NCI-H526 (cell line): ENCODE results near the gene CRISPLD2.

Source experiments
- DNase-seq, 2 experiments: peaks; one replicate each; lab custom pipeline; 2025; lab: John Stamatoyannopoulos, UW

Gene CRISPLD2

DNA sequence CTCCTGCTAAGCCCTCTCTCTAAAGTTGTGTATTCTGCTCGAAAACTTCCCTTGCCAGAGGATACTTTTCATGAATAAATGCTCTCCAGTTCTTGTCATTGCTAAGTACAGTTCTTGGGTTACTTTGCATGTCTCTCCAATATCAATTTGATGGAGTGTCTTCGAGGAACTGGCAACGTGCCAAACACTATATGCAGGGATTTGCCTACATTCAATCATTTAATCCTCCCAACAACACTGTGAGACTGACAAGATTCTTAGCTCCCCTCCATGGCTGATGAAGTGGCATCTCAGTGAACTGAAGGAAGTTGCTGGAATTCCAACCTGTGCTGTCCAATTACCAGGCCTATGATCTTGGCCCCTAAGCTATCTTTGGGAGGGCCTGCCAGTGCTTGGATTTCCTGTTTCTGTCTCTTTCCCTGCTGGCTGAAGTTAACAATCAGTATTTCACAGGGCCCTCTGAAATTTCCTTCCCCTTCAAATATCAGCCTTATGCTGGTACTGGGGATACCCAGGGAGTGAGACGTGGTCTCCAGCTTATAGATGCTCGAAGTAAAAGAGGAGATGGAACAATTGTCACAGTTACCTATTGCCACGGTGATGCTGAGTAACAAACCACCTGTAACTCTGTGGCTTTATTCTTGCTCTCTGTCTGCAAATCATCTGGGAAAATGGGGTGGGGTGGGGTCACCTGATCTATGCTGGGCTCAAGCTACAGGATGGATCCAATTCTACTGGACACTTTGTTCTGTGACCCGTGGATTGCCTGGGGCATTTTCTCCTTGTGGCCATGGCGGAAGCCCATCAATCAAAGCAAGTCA, 19.4 kb upstream of the CRISPLD2 start:
- peak; percentile 6 to 21 for DNase-seq

DNA sequence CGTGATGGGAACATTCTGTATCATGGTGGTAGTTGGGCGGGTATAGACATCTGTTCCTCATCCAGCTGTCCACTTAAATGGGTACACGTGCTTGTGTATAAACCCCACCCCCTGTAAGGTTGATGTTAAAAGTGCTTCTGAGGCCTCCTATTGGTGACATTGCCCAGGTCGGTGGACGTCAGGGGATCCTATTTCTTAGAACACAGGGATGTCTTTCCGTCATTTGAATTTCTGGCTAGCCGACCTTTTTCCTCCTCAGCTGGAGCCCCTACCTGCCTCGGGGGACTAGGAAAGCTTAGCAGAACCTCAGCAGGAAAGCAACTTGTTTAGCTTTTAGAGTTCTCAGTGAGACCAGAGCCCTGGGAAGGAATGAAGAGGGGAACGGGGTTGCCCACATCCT, 16.6 kb upstream of the CRISPLD2 start:
- DNase-seq: no peak

- no peak for DNase-seq
These were observed 15.5 kb upstream of the CRISPLD2 start for GRCh38 chr16:84804326-84804725.

GRCh38 chr16:84806256-84806889, 13.4 kb upstream of the CRISPLD2 start:
- no peak for DNase-seq

- DNase-seq: no peak
These were observed 12.9 kb upstream of the CRISPLD2 start for GRCh38 chr16:84806890-84807258.

DNA sequence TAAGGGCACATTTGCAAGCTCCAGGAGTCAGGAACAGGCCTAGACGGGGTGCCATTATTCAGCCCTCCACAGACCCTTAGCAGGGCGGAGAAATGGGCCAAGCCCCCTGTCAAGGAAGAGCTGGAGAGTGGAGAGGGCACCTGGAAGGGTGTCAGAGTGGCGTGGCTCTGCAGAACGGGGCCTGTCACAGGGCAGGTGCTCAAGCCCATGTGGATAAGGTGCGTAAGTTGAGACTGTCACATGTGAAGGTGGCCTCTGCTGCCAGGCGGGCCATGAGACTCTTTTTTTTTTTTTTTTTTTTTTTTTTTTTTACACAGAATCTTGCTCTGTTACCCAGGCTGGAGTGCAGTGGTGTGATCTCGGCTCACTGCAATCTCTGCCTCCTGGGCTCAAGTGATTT, 12.0 kb upstream of the CRISPLD2 start:
- no peak for DNase-seq

DNA sequence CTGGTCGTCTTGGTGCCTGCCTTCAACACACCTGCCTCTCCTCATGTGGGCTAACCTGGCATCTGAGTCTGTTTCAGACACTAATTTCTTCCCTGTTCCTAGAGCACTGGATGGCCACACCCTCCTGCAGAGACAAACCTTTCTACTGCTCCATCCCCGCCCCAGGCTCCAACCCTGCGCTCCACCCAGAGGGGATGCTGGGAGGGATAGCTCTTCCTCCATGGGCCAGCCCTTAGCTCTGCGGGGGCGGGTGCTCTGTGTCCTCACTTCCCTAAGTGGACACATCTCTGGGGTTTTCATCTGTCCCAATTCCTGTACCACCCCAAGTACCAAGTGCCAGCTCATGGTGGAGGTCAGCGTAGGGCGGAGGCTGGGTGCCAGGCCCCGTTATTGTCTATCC, 11.0 kb upstream of the CRISPLD2 start:
- DNase-seq: no peak

DNA sequence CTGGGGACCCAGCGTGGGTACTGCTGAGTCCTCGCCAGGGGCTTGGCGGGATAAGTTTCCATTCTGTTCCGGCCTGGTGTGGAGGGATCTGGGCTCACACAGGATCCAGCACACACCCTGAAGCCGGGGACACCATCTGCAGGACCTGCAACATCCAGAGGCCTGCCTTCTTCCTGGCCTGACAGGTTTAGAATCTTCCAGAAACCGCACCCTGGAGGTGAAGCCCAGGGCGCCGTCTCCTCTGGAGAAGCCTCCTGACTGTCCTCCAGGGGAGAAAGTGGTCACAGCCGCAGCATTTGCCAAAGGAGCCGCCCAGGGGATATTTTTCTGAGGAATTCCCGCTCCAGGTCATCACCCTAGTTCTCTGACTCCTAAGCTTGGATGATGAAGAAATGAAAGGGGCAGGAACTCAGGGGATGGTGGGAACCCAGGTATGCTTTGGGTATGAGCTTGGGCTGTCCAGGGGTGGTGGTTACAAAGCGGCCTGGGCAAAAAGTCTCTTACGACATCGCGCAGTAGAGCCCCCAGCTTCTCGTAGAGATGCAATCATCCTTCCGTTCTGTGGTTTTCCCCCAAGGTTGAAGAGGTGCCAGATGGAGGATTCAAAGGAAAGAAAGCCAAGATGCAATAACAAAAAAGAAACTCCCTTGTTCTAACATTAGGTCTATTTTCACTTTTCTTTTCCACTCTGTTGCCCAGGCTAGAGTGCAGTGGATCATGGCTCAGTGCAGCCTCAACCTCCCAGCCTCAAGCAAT, 9.1 kb upstream of the CRISPLD2 start:
- DNase-seq: no peak

DNA sequence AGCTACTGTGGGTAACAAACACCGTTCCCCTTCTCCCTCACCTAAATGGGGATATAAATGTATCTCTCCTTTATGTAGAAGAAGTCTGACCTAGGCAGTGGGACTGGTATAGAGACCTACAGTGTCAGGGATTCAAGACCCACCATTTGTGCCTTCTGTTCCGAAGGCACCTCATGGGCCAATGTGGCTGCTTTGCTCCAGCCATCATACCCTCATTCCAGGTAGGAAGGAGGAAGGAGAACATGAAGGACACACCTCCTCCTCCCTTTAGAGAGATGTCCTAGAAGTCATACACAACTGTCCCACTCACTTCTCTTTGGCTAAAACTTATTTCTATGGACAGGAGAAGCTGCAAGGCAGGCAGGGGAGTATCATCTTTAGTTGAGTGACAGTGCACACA, 8.3 kb upstream of the CRISPLD2 start:
- no peak for DNase-seq

DNA sequence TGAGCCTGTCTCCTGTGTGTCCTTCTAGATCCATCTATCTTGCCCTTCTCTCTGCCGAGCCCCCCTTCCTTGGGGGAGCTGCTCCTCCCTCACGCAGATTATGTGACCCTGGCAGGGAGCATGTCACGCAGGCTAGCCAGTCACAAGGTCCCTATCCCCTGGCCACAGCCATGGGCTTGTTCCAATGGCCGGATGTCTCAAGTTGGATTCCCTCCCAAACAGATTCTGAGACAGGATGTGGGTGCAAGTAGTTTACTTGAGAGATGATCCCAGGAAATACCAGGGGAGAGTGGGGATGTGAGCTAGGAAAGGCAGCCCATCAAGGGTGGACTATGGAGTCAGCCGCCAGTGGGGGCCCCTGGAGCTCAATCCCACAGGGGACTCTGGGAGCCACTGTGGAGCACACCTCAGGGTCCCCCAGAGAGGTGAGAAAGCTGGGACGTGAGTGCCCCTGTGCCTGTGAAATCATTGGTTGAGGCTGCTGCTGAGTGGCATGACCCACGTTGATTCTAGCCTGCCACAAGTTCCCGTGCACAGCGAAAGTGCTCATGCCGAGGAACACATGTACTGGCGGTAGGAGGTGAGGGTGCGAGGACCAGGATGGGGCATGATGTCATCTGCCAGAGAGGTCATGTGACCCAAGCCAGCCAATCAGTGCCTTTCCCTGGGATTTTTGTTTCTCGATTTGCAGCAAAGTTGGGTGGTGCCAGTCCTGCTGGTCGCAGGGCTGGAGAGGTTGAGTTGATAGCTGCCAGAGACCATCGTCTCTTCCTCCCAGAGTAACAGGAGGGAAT, 6.4 kb upstream of the CRISPLD2 start:
- no peak for DNase-seq

GRCh38 chr16:84815462-84815861, 4.3 kb upstream of the CRISPLD2 start:
- no peak for DNase-seq

DNA sequence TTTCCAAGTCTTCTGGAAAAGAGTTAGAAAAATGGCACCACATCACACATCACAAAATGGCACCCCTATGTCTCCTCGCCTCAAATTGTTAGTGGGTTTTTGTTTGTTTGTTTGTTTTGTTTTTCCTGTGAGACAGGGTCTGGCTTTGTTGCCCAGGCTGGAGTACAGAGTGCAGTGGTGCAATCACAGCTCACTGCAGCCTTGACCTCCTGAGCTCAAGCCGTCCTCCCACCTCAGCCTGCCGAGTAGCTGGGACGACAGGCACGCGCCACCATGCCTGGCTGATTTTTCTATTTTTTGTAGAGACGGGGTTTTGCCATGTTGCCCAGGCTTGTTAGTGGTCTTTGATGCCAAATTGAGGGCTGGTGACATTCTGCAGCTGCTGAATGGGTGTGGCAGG, 3.8 kb upstream of the CRISPLD2 start:
- no peak for DNase-seq

DNA sequence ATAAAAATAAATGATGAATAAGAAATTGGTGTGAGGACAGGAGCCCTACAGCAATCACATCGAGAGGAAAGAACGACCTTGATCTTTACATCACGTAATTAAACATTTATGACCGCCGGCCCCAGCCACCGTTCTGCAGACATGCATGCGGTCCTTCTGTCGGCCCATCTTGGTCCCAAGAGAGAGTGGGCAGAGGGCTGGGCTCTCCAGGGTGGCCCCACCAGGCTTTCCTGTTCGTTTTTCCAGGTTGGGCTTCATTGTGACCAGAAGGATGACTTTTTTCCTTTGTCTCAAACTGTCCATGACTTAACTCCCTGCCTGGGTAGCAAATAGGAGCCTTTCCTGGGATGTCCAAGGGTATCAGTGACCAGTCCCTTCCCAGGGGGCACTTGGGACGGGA, 3.3 kb upstream of the CRISPLD2 start:
- DNase-seq: no peak

- no peak for DNase-seq
These were observed 2.6 kb upstream of the CRISPLD2 start for GRCh38 chr16:84817206-84817605.

- no peak for DNase-seq
These were observed 2.2 kb upstream of the CRISPLD2 start for GRCh38 chr16:84817613-84818012.

DNA sequence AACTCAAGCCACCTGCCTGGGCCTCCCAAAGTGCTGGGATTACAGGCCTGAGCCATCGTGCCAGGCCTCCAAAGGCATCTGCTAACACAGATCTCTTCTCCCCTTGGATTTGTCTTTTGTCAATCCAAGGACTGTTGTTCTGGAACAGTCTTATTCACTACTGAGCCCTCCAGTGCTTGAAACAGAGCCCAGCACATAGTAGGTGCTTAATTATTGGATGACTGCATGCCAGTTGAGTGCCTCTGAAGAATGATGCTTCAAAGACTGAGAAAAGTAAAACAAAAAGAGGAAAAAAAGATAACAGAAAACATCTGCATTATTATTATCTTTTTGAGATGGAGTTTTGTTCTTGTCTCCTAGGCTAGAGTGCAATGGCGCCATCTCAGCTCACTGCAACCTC, 1.7 kb upstream of the CRISPLD2 start:
- no peak for DNase-seq

DNA sequence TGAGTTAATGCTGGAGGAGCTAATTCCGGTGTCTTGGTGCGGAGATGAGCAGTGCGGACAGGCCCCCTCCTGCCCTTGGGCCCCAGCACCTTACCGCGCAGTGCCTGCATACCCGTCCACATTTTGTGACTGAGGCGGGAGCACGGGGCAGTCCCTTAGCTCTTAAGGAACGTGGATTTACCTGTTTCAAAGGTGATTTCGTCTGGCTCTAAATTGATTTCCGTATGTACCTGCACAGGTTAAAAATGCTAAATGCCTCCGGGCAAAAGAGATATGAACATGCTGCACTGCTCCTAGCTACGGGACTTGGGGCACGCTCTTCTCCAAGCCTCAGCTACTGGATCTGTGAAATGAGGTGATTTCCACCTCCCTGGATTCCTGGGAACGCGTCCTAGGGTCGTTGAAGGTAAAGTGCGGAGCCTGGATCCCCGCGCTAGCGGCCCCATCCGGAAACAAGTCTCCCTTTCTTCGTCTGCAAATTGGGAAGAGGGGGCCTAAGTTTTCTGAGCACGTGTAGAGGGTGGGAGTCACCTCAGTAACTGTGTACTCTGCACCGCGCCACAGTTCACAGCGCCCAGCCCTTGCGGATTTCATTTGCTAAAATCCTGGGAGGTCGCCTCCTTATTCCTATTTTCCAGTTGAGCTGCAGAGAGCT, 669 bp upstream of the CRISPLD2 start:
- DNase-seq: peak; percentile 34 to 41

GRCh38 chr16:84820305-84820684, 510 bp downstream of the CRISPLD2 start:
- no peak for DNase-seq

DNA sequence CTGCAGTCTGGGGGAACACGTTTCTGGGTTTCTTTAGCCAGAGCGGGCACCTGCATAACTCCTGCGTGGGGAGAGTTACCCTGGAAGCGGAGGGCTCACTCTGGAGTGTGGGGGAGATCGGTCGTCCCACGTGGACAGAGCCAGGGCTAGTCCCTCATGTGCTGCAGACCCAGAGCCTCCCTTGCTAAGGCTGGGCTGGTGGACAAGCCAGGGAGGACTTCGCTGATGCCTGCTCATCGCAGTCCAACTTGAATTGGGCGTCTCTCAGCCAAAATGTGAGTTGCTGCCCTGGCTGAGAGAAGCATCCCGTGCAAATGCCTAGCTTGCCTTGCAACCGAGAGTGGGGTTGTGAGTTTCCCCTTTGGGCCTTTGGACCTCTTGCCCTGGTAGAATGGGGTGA, 986 bp downstream of the CRISPLD2 start:
- no peak for DNase-seq

DNA sequence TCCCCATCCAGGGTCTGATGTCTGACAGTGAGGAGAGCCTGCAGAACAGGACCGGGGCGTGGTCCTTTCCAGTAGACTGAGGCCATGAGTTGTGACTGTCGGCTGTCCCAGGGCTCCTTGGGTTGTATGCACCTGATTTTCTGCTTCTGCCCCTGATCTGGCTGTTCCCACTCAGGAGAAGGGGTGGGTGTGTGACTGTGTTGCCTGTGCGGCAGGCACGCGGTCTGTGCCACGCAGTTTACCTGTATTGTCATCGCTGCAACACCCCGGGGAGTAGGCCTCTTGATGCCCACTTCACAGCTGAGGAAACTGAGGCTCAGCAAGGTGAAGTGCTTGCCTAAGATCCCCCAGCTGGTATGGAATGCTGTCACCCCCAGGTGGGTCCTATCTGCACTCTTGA, 1.4 kb downstream of the CRISPLD2 start:
- no peak for DNase-seq

DNA sequence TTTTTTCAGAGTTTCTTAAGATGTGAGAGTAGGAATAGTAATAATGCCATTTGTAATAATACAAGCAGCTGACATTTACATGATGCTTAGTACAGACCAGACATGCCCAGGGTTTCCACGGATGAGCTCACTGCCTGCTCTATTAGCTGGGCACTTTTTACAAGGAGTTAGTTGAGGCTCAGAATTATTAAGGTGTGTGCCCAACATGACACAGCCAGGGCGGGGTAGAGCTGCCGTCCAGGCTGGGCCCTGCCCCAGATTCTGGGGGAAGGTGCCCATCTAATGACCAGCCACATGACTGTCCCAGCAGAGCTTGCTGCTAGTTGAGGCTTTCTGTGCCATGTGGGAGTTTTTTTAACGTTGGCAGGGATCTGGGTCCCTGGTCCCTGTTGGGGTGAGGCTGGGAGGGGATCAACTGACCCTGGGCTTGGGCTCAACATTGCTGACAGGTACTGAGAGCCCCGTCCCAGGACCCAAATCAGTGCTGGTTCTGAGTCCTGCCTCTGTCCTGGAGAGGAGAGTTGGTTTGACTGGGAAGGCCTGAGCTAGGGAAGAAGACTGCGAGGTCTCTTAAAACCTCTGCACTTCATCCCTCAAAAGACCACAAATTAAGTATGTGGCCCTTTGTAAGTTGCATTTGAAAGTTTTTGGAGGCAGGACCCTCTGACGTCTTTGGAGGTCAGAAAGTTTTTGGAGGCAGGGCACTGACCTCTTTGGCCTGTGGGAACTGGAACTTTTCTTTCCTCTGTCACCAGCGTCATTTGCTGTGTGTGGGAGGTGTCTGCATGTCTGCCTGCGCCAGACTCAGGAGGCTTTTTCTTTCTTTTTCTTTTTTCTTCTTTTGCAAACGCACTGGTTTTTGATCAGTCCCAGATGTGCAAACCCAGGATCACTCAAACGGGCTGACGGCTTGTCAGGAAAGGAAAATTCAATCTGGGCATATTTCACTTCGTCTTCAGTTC, 2.2 kb downstream of the CRISPLD2 start:
- DNase-seq: no peak
